ENCODE measurements around the gene CLEC12A.

Gene CLEC12A

GRCh38 chr12:10031771-10032175, 60.6 kb downstream of the CLEC12A start:
- in situ Hi-C loops (cut with MboI; ENCODE audit: low sequenced_read_pairs) = loop anchor here (10.0 kb wide), 1 partner anchor 113 kb away; no protein-coding TSS in a partner anchor

GRCh38 chr12:10033783-10034545, 62.8 kb downstream of the CLEC12A start:
- in situ Hi-C loops (cut with MboI; ENCODE audit: low sequenced_read_pairs) = loop anchor here (10.0 kb wide), 1 partner anchor 111 kb away; no protein-coding TSS in a partner anchor
